ENCODE measurements around the gene FAM209A.
A peak's percentile ranks its signal among the peaks of the same experiment; 100 is the strongest.

The FAM209A gene

GRCh38 chr20:56504373-56505005 is 20.1 kb upstream of the FAM209A start:
- H4K8ac ChIP-seq (ENCODE audit: low read depth, low read length), result no peak overlapping the region
- no peak overlapping the region for H3K4me2 ChIP-seq (ENCODE audit: low read length)
- no peak overlapping the region for H3K23ac ChIP-seq (ENCODE audit: low read length)

GRCh38 chr20:56506103-56506502 is 18.4 kb upstream of the FAM209A start:
- H3K79me1 ChIP-seq (ENCODE audit: low read length), result no peaks in the 10 kb centered on the region
- no peak overlapping the region for H2BK15ac ChIP-seq (replicated peaks; ENCODE audit: low read depth)
- no peak for DNase-seq
- no peak overlapping the region for H4K8ac ChIP-seq (ENCODE audit: low read depth, low read length)
- no peak overlapping the region for H3K27ac ChIP-seq (ENCODE audit: low read depth, low read length)
- no peak overlapping the region for H3K4me2 ChIP-seq (ENCODE audit: low read length)
- H3K36me3 ChIP-seq (ENCODE audit: control insufficient read depth, insufficient read depth, low read length), result no peaks in the 10 kb centered on the region
- no peak overlapping the region for H2BK5ac ChIP-seq (ENCODE audit: low read length)
- no CpG with 5 or more reads among the region's 3 CpGs for WGBS (ENCODE audit: extremely low coverage, insufficient coverage, low lambda C conversion rate)
- H2BK120ac ChIP-seq (ENCODE audit: low read depth, low read length), result no peak overlapping the region
- H3K4ac ChIP-seq (ENCODE audit: low read depth, low read length), result no peak overlapping the region
- no peak overlapping the region for H3K23ac ChIP-seq (ENCODE audit: low read length)
- no peak overlapping the region for H3K9ac ChIP-seq (ENCODE audit: low read length)
- no peaks in the 10 kb centered on the region for H3K27me3 ChIP-seq (ENCODE audit: insufficient read depth, low read length, poor library complexity)
- no peak overlapping the region for H4K5ac ChIP-seq (ENCODE audit: low read length)
- no peak overlapping the region for H3K18ac ChIP-seq (ENCODE audit: low read length)
- H3K56ac ChIP-seq (ENCODE audit: low read length), result no peak overlapping the region
- no peak overlapping the region for H2AK5ac ChIP-seq (ENCODE audit: low read length)
- no peaks in the 10 kb centered on the region for H3K4me1 ChIP-seq (ENCODE audit: control insufficient read depth, low read depth, low read length)
- H3K4me3 ChIP-seq (ENCODE audit: low read length), result no peak overlapping the region
- H3K79me2 ChIP-seq (ENCODE audit: control insufficient read depth, insufficient read depth, low read length), result no peaks in the 10 kb centered on the region

More at GRCh38 chr20:56504373-56505005, 20.1 kb upstream of the FAM209A start:
- Histone ChIP-seq H3K27ac (ENCODE audit: low read depth, low read length) (no peak overlapping the region), H3K4ac (ENCODE audit: low read depth, low read length) (no peak overlapping the region), H3K9ac (ENCODE audit: low read length) (no peak overlapping the region), H3K56ac (ENCODE audit: low read length) (no peak overlapping the region), H3K18ac (ENCODE audit: low read length) (no peak overlapping the region), H3K36me3 (ENCODE audit: control insufficient read depth, insufficient read depth, low read length) (no peaks in the 10 kb centered on the region), H2BK5ac (ENCODE audit: low read length) (no peak overlapping the region), H2AK5ac (ENCODE audit: low read length) (no peak overlapping the region), H2BK120ac (ENCODE audit: low read depth, low read length) (no peak overlapping the region), H3K4me3 (ENCODE audit: low read length) (no peak overlapping the region), H3K79me2 (ENCODE audit: control insufficient read depth, insufficient read depth, low read length) (no peaks in the 10 kb centered on the region), H3K4me1 (ENCODE audit: control insufficient read depth, low read depth, low read length) (no peaks in the 10 kb centered on the region), H3K79me1 (ENCODE audit: low read length) (no peaks in the 10 kb centered on the region), H4K5ac (ENCODE audit: low read length) (no peak overlapping the region), H3K27me3 (ENCODE audit: insufficient read depth, low read length, poor library complexity) (no peaks in the 10 kb centered on the region), H2BK15ac (replicated peaks; ENCODE audit: low read depth) (no peak overlapping the region)
- DNase-seq, result peak; percentile 16
- no CpG with 5 or more reads among the region's 9 CpGs for WGBS (ENCODE audit: extremely low coverage, insufficient coverage, low lambda C conversion rate)

GRCh38 chr20:56511926-56512325 is 12.6 kb upstream of the FAM209A start:
- Histone ChIP-seq H3K4me2 (ENCODE audit: low read length) (no peak overlapping the region), H4K5ac (ENCODE audit: low read length) (no peak overlapping the region), H3K18ac (ENCODE audit: low read length) (no peak overlapping the region), H4K8ac (ENCODE audit: low read depth, low read length) (no peak overlapping the region), H2BK15ac (replicated peaks; ENCODE audit: low read depth) (no peak overlapping the region), H3K4ac (ENCODE audit: low read depth, low read length) (no peak overlapping the region), H3K36me3 (ENCODE audit: control insufficient read depth, insufficient read depth, low read length) (peaks cover 5% of the 10 kb centered on the region), H3K4me1 (ENCODE audit: control insufficient read depth, low read depth, low read length) (peaks cover 4% of the 10 kb centered on the region), H3K56ac (ENCODE audit: low read length) (no peak overlapping the region), H3K9ac (ENCODE audit: low read length) (no peak overlapping the region), H3K27ac (ENCODE audit: low read depth, low read length) (no peak overlapping the region), H3K79me2 (ENCODE audit: control insufficient read depth, insufficient read depth, low read length) (no peaks in the 10 kb centered on the region), H3K79me1 (ENCODE audit: low read length) (no peaks in the 10 kb centered on the region), H2BK120ac (ENCODE audit: low read depth, low read length) (no peak overlapping the region), H2AK5ac (ENCODE audit: low read length) (no peak overlapping the region), H3K23ac (ENCODE audit: low read length) (no peak overlapping the region), H2BK5ac (ENCODE audit: low read length) (no peak overlapping the region), H3K27me3 (ENCODE audit: insufficient read depth, low read length, poor library complexity) (no peaks in the 10 kb centered on the region), H3K4me3 (ENCODE audit: low read length) (no peak overlapping the region)
- WGBS (ENCODE audit: extremely low coverage, insufficient coverage, low lambda C conversion rate), result no CpG with 5 or more reads among the region's 10 CpGs
- no peak for DNase-seq

GRCh38 chr20:56513161-56514150 is 11.1 kb upstream of the FAM209A start:
- H3K4me3 ChIP-seq (ENCODE audit: low read length), result no peak overlapping the region
- WGBS (ENCODE audit: extremely low coverage, insufficient coverage, low lambda C conversion rate), result no CpG with 5 or more reads among the region's 22 CpGs
- H3K23ac ChIP-seq (ENCODE audit: low read length), result no peak overlapping the region
- no peaks in the 10 kb centered on the region for H3K27me3 ChIP-seq (ENCODE audit: insufficient read depth, low read length, poor library complexity)
- H3K4me1 ChIP-seq (ENCODE audit: control insufficient read depth, low read depth, low read length), result peaks cover 4% of the 10 kb centered on the region
- H3K4ac ChIP-seq (ENCODE audit: low read depth, low read length), result no peak overlapping the region
- peak; percentile 74 for DNase-seq
- H2BK5ac ChIP-seq (ENCODE audit: low read length), result no peak overlapping the region
- no peak overlapping the region for H3K27ac ChIP-seq (ENCODE audit: low read depth, low read length)
- H3K36me3 ChIP-seq (ENCODE audit: control insufficient read depth, insufficient read depth, low read length), result peaks cover 7% of the 10 kb centered on the region
- no peak overlapping the region for H3K9ac ChIP-seq (ENCODE audit: low read length)
- no peak overlapping the region for H2BK15ac ChIP-seq (replicated peaks; ENCODE audit: low read depth)
- H2AK5ac ChIP-seq (ENCODE audit: low read length), result no peak overlapping the region
- no peak overlapping the region for H3K56ac ChIP-seq (ENCODE audit: low read length)
- no peaks in the 10 kb centered on the region for H3K79me1 ChIP-seq (ENCODE audit: low read length)
- no peak overlapping the region for H4K8ac ChIP-seq (ENCODE audit: low read depth, low read length)
- H2BK120ac ChIP-seq (ENCODE audit: low read depth, low read length), result no peak overlapping the region
- H3K79me2 ChIP-seq (ENCODE audit: control insufficient read depth, insufficient read depth, low read length), result no peaks in the 10 kb centered on the region
- no peak overlapping the region for H4K5ac ChIP-seq (ENCODE audit: low read length)
- no peak overlapping the region for H3K18ac ChIP-seq (ENCODE audit: low read length)
- no peak overlapping the region for H3K4me2 ChIP-seq (ENCODE audit: low read length)

- no peak overlapping the region for H3K27ac ChIP-seq (ENCODE audit: low read depth, low read length)
Measured at GRCh38 chr20:56516631-56517030, 7.9 kb upstream of the FAM209A start.

More at GRCh38 chr20:56516631-56517030, 7.9 kb upstream of the FAM209A start:
- no peaks in the 10 kb centered on the region for H3K27me3 ChIP-seq (ENCODE audit: insufficient read depth, low read length, poor library complexity)
- H2BK120ac ChIP-seq (ENCODE audit: low read depth, low read length), result no peak overlapping the region
- peaks cover 4% of the 10 kb centered on the region for H3K4me1 ChIP-seq (ENCODE audit: control insufficient read depth, low read depth, low read length)
- no peak overlapping the region for H2AK5ac ChIP-seq (ENCODE audit: low read length)
- peaks cover 13% of the 10 kb centered on the region for H3K36me3 ChIP-seq (ENCODE audit: control insufficient read depth, insufficient read depth, low read length)
- no peak overlapping the region for H3K56ac ChIP-seq (ENCODE audit: low read length)
- no peak overlapping the region for H3K23ac ChIP-seq (ENCODE audit: low read length)
- H3K79me2 ChIP-seq (ENCODE audit: control insufficient read depth, insufficient read depth, low read length), result no peaks in the 10 kb centered on the region
- no peak overlapping the region for H4K8ac ChIP-seq (ENCODE audit: low read depth, low read length)
- H3K18ac ChIP-seq (ENCODE audit: low read length), result no peak overlapping the region
- no CpG with 5 or more reads among the region's 5 CpGs for WGBS (ENCODE audit: extremely low coverage, insufficient coverage, low lambda C conversion rate)
- DNase-seq, result no peak
- no peak overlapping the region for H2BK15ac ChIP-seq (replicated peaks; ENCODE audit: low read depth)
- H3K4me3 ChIP-seq (ENCODE audit: low read length), result no peak overlapping the region
- no peak overlapping the region for H3K4me2 ChIP-seq (ENCODE audit: low read length)
- H3K4ac ChIP-seq (ENCODE audit: low read depth, low read length), result no peak overlapping the region
- H3K9ac ChIP-seq (ENCODE audit: low read length), result no peak overlapping the region
- no peak overlapping the region for H2BK5ac ChIP-seq (ENCODE audit: low read length)
- no peak overlapping the region for H4K5ac ChIP-seq (ENCODE audit: low read length)
- H3K79me1 ChIP-seq (ENCODE audit: low read length), result no peaks in the 10 kb centered on the region
